NCI-H1417 (cell line): ENCODE results near the gene CFAP61.

Experiments
- DNase-seq, 3 experiments: peaks; one replicate each; lab custom pipeline; 2025; lab: John Stamatoyannopoulos, UW

The CFAP61 gene

DNA sequence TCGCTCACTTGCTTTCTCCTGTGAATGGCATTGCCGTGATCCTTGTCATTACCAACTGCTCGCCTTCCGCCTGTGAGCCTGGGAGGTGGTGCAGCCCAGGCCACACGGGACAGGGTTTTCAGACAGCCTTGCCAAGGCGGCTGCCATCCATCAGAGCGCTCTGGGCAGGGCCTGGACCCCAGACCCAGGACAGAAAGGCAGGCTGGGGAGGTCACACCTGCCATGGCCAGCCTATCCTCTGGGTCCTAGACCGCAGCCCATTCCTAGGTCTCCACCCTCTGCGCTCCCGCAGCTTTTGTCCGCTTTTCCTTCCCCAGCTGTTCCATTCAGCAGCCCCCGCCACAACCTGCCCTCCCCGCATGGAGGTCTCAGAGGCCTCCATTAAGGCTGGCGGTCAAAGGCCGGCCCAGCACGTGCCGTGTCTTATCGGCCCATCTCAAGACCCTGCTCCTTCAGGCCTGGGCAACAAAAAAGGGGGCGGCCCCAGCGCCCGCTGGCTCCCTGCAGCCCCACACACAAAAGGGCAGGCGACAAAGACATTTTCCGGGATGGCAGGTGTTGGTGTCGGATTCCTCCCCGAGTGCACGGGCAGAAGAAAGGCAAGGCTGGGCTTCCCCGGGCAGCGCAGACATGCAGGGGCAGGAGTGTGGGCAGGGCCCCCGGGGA lies 343.7 kb downstream of the CFAP61 start:
- DNase-seq, result peak; percentile 61 to 88 (median 68)

- peak in 1 of 3 experiments; percentile 41 for DNase-seq
Measured at GRCh38 chr20:20396794-20397193, 344.5 kb downstream of the CFAP61 start.

GRCh38 chr20:20398123-20398522 lies 345.8 kb downstream of the CFAP61 start:
- DNase-seq, result no peak

DNA sequence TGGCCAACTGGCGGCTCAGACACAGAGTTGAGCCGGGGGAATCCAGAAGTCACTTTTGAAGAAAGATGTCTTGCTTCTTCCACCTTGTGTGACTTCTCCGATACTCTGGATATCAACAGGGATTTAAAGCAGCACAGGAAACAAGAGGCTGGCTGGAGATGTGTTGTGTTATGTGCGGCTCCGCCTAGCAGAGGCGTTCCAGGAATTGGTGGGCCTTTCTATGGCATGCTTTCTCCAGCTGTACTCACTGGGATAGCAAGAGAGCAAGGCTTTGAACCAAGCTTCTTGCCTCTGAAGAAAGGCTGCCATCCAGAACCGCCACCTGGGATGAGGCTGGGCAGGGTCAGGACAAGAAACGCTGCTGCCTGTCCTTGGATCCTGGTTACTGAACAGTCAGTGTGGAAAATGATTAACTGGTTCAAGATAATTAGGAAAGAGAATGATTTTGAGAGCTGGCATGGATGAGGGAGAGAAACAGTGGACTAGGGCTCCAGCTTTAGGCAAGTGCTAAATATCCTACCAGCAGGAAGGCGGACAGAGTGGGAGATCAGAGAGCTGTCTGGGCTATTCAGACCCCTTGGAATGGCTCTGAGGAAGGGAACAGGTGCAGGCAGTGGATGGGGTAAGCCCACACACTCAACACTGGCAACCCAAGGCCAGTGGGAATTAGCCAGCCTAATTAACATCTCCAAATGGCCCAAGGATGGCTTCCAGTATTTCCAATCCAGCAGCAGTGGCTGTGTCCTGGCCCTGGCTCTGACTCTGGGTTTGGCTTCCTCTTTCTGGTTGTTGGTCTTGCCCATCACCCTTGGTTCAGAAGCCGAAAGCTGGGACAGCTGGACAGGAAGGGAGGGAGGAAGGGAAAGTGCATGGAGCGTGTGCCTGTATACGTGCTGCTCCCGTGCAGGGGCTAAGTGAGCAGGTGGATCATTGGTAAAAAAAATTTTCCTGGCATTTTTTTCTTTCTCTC lies 347.5 kb downstream of the CFAP61 start:
- no peak for DNase-seq

GRCh38 chr20:20401991-20402390 lies 349.7 kb downstream of the CFAP61 start:
- DNase-seq, result no peak

GRCh38 chr20:20404633-20405032 lies 352.3 kb downstream of the CFAP61 start:
- peak in 1 of 3 experiments; percentile 12 for DNase-seq

- peak in 1 of 3 experiments; percentile 67 for DNase-seq
Measured at GRCh38 chr20:20405623-20406022, 353.3 kb downstream of the CFAP61 start.

DNA sequence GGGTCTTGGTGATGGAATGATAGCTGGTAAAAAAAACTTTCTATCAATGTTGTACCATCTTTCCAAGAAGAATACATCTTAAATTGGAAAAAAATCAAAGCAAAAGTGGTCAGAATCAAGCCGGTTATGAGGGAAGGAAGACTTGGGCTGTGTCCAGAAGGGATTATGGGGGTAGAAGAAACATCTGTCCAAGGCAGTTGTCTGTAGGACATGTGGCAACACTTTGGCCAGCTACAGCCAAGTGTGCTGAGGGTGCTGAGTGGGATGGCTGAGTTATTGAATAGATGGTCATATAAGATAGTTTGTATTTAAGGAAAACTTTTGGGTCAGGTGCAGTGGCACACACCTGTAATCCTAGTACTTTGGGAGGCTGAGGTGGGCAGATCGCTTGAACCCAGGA lies 354.0 kb downstream of the CFAP61 start:
- DNase-seq, result no peak

- DNase-seq, result peak; percentile 31 to 70 (median 39)
Measured at GRCh38 chr20:20407891-20408805, 355.8 kb downstream of the CFAP61 start.

DNA sequence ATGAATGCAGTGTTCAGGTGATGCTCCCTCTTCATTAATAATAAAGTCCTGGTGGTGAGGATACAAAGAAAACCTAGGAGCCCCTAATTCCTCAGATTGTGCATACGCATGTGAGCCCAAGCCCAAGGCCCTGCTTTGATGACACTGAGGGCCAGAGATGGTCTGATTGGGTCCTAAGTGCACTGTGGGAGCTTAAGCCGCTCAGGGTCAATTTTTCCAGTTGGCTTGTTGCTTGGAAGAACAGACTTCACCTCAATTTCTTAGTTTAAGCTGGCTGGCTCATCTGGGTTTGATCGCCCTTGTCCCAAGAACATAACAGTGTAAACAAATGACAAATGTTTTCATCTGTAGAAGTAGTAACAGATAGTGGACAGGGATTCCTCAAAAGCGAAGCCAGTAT lies 357.0 kb downstream of the CFAP61 start:
- no peak for DNase-seq
